HG02678 (cell line): Measurements from ENCODE around the gene ZMIZ1.

Source experiments
- ATAC-seq: cut with Tn5 transposase; IDR thresholded peaks from one replicate; pipeline ENCODE4 v1.9.1; 2021; ENCODE audit warnings: mild to moderate bottlenecking, moderate library complexity; ENCODE audit not compliant: unreplicated experiment

Gene ZMIZ1

GRCh38 chr10:79238606-79239005, 169.8 kb downstream of the ZMIZ1 start:
- no peak for ATAC-seq

DNA sequence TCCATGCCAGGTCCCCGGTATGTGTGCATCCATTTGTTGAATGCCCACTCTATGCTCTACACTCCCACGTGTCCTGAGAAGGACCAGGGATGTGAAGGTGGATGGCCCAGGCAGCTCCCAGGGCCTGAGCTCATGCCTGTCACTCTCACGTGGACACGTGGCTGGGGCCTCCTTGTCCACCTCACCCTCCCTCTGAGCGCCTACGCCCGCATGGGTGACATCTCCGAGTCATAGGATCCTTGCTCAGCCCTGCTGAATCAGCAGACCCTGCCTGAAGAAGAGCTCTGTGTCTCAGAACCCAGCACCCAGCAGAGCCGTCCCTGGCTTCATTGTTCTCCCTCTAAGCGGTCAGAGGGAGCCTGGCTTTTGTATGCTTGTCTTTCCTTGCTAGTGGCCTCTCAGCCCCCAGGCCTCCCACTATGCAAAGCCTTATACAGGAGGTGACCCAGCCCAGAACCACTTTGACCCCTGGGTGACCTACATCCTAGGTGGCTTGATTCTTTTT, 170.6 kb downstream of the ZMIZ1 start:
- no peak for ATAC-seq

DNA sequence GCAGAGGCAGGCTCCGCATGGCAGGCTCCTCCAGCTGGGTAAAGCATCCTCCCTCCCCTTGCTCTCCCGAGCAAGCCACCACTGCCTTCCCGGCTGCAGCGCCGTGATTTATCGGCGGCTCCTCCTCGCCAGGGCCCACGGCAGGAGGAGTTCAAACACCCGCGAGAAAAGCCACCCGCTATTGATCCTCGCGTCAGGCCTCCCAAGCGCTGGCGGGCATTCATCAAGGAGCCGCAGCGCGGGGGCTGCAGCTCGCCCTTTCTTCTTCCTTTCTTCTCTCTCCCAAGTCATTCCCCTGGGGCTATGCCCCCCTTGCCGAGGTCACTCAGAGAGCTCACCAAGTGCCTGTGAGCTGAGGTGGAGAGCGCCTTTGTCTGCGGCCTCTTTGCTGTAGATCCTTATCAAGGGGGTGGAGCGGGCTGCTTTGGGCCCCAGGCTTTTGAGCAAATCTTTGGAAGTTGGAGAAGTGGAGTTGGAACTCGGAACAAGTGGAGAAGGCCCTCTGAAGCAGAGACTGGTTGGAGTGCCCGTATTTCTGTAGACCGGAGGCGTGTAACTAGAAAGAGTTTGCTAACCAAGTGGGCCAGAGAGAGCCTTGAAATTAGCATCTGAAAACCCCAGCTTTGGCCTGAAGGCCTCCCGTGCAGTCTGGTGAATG, 171.3 kb downstream of the ZMIZ1 start:
- no peak for ATAC-seq

DNA sequence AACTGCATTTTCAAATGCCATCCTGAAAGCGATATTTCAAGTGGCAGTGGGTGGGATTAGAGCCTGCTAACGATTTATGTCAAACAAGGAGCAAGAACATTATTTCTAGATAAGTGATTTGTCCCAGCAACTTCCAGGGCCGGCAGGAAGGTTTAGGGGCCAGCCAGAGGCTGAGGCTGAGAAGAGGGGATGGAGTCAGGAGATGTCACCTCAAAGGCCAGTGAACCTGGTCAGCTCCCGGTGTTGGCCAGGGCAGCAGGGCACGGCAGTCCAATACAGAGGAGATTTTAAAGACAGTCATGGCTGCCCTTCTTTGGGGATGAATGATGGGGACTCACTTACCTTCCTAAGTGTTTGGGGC, 172.8 kb downstream of the ZMIZ1 start:
- ATAC-seq, result no peak

- peak; percentile 30 for ATAC-seq
These were observed 173.3 kb downstream of the ZMIZ1 start for GRCh38 chr10:79241990-79242619.

GRCh38 chr10:79242620-79243152, 173.9 kb downstream of the ZMIZ1 start:
- ATAC-seq, result peak; percentile 34

- peak; percentile 58 for ATAC-seq
These were observed 174.7 kb downstream of the ZMIZ1 start for GRCh38 chr10:79243181-79244067.

DNA sequence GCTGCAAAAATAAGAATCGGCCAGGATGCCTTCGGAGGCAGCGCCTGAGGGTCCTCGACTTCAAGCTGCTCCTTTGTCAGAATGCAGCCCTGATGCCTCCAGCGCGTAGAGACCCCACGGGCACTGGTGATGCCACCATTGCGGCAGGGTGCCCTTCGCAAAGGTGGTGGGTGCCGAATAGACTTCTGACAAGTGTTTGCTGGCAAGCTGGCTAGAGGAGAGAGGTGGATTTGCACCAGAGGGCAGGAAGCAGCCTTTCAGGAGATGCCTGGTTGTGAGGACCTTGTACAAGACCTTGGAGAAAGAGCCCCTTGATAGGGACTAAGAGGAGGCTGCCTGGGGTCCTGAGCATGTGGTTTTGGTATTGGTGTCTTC, 175.3 kb downstream of the ZMIZ1 start:
- peak; percentile 1 for ATAC-seq

GRCh38 chr10:79244841-79245504, 176.2 kb downstream of the ZMIZ1 start:
- ATAC-seq, result no peak

DNA sequence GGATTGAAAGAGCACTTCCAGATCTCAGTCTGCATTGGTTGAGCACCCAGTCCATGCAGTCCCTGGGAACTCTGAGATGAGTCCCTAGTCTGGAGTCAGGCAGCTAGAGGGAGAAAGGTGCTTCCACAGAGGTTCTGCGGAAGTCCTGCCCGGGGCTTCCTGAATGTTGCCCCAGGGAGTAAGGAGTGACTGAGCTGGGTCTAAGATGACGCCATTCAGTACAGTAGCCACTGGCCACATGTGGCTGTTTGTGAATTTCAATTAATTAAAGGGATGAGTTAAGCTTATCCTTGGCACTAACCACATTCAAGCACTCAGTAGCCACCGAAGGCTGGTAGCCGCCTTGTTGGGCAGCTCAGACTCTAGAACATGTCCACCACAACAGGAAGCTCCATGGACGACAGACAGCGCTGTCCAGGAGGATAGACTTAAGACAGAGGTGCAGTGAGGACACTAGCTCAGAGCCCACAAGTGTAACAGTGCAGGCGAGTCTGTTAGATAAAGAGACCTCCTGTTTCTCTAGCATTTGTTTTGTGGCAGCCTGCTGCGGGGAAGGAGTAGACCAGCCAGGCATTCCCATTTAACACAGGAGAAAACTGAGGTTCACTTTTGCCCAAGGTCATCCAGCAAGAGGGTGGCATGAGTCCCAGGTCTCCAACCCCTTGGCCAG, 176.9 kb downstream of the ZMIZ1 start:
- ATAC-seq, result no peak

DNA sequence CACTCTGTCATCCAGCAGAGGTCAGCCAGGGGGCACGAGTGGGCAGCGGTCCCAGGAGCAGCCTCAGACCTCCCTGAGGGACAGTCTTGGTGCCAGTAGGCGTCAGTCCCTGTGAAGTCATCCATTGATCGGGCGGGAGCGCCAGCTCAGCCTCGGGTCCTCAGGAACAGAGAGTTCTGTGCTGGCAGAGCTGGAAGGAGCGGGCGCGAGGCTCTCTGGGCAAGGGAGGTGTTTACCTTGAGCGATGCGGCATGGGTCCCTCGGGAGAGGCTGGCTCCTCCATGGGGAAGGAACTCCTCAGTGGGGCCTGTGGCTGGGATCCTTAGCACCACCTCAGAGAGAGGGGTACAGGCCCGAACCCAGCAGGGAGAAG, 177.4 kb downstream of the ZMIZ1 start:
- ATAC-seq, result no peak

DNA sequence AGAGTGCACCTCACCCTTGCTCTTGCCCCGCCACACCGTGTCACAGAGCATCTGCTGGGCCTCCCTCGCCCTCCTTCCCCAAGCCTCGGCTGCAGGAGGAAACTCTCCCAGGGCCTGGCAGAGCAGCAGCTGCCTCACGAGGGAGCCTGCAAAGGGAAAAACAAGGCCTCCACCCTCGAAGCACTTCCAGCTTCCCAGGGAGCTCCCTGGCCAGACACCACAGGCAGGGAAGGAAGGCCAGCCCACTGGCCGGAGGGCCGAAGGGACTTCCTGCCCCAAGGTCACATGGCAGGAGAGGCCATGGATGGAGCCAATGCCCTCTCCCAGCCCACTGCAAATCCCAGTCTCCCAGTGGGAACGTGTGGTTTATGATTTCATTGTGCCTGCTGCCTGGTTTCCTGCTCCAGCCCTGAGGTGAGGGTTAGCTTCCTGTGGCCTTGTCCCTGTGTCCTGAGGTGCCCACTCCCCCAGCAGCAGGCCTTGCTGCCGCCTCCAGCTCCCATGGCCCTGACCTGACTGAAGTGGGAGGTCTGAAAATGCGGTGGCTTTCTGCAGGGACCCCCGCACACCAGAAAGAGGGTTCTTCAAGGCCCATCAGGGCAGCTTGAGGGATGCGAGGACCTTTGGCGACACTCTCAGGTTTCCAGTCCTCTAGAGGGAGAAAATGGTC, 178.0 kb downstream of the ZMIZ1 start:
- no peak for ATAC-seq

GRCh38 chr10:79247373-79248137, 178.8 kb downstream of the ZMIZ1 start:
- no peak for ATAC-seq

- no peak for ATAC-seq
These were observed 179.8 kb downstream of the ZMIZ1 start for GRCh38 chr10:79248341-79249185.

DNA sequence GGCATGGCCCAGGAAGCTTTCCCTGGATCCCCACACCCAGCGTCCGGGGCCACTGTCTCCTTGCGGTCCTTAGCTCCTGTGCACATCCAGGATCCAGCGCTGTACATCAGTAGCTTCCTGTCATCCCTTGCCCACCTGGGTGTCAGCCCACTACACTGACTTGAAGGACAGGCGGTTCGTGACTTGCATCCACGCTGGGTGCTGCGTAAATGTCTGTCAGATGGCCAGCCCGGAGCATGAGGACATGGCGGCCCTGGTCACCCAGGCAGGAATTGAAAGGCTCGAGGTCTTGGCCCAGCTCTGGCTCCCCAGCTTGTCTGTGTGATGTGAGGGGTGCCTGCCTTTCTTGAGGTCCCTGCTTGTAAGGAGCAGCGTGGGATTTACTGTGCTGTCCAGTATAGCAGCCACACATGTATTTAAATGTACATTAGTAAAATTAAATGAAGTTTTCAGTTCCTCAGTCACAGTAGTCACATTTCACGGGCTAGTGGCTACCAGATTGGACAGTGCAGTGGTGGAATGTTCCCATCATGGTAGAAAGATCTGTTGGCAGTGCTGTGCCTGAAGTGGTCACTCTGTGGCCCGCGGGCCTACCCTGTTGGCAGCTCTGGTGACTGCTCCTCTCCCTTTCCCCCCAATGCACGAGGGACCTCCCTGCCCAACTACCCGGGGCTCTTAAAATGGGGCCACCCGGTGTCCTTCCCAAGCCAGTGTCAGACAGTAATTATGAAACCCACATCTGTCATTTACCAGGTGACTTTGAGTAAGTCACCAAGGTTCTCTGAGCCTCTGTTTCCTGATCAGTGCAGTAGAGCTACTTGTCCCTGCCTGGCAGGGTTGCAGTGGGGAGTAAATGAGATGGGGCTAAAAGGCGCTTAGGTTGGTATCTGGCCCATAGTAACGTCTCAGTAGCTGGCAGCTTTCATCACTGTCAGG, 180.7 kb downstream of the ZMIZ1 start:
- peak; percentile 68 for ATAC-seq

- ATAC-seq, result peak; percentile 34
These were observed 181.5 kb downstream of the ZMIZ1 start for GRCh38 chr10:79250259-79250658.

- no peak for ATAC-seq
These were observed 183.7 kb downstream of the ZMIZ1 start for GRCh38 chr10:79252450-79252849.
